GM18909 (cell line): ENCODE data around the gene GPNMB.
A peak's percentile ranks its signal among the peaks of the same experiment; 100 is the strongest.
"Not testable (repeated sequence)": the region's sequence is repeated elsewhere in the genome, so short reads cannot be mapped to it uniquely, and the experiment has no call there.

Experiments
- ATAC-seq: cut with Tn5 transposase; IDR thresholded peaks from one replicate; pipeline ENCODE4 v1.9.1; 2021; ENCODE audit warnings: mild to moderate bottlenecking; ENCODE audit not compliant: unreplicated experiment, poor library complexity

GPNMB gene

DNA sequence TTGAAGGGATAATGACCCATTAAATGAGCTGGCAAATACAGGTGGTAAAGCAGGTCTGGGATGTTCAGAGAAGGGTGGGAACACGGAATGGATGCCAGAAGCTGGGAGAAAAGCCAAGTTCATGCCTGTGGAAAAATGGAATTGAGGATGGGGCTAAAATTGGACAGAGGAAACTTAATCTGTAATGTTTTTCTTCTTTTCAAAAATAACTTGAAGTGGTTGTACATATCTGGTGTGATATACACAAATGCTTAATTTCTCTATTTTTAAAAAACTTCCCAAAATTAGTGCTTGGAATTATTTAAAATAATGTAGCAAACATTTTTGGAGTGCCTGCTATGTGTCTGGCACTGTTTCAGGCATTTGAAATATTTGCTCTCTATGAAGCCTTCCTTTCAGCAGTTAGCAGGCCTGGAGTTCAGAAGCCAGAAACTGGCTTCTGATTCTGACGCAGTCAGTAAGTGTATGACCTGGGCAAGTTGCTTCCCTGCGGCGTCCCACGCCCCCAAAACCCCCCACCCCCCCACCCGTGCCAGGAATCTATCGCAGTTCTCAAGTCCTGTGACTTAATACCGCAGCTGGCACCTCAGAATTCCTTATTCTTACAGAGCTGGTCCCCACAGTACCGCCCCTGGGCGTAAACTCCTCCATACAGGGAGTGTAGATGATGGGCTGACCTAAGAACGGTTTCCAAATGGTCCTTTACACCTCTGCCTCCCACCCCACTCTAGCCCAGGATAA lies 51.7 kb downstream of the GPNMB start:
- no peak for ATAC-seq

DNA sequence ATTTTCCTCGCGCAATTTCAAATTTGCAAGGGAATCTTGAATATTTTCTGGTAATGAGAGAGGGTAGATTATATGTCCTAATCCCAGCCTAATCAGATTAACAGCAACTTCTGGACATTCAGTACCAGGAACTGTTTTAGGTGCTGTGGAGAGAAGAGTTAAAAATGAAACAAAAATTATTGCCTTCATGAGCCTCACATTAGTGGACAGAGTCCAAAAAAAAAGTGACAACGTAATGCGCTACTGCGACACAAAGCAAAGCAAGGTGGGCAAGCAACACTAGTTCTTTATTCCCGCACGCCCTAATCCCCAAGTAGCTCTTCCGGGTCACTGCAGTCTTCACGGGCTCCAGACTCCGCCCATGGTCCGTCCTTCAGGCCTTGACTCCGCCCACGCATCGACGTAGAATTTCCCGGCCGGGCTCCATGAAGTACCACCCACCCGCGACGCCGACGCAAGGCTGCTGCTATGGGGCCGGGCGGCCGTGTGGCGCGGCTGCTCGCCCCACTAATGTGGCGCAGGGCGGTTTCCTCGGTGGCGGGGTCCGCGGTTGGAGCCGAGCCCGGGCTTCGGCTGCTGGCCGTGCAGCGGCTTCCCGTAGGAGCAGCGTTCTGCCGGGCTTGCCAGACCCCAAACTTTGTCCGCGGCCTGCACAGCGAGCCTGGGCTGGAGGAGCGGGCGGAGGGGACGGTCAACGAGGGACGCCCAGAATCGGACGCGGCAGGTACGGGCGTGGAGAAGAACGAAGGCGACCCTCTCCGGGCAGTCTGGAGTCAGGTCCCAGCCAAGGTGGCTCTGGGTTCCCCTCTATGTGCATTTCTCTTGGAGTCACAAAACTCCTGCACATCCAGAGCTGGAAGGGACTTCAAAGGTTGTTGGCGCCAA lies 52.6 kb downstream of the GPNMB start, which contains the start of gene MALSU1:
Gene MALSU1 (plus strand): TSS at position 455 of the 885 bp plus-strand sequence. CDS start 14 bp downstream, at position 469.
- peak; percentile 100 for ATAC-seq

DNA sequence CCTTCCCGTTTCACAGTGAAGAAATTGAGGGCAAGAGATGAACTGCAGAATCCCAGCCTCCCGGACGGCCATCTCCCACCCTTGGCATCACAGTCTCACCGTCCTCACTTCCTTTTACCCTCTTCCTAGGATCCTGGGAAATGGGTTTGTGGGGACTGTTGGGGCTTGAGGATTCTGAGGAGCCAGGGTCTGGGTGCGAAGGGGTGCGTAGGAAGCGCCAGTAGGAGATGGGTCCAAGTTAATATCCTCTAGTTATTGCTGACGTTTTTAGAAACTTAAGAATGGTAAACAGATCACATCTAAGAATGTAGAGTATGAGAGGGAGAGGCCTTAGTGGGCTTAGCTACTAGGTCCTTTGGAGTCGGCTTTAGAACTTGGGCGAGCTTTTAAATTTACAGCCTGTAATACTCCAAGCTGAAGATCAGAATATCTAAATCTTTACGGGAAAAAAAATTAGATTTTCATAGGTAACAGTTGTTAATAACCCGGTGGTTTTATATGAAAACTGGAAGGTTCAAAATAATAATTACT lies 53.3 kb downstream of the GPNMB start:
- peak; percentile 5 for ATAC-seq

DNA sequence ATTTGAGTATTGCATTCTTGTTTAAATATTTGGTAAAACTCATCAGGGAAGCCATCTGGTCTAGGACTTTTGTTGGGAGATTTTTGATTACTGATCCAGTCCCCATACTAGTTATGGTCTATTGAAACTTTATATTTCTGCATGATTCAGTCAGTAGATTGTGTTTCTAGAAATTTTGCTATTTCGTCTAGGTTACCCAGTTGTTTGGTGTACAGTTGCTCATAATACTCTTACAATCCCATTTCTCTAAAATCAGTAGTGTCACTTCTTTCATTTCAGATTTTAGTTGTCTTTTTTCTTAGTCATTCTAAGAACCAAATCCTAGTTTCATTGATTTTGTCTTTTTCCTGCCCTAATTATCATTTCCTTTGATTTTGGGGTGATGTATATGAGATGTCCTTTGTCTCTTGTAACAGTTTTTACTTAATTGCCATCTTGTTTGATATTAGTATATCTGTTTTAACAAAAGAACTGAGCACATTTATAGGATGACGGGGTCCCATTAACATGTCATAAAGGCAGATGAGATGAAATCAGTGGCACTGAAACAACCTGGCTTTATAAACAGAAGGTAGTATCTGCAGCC lies 60.5 kb downstream of the GPNMB start:
- ATAC-seq: no peak

DNA sequence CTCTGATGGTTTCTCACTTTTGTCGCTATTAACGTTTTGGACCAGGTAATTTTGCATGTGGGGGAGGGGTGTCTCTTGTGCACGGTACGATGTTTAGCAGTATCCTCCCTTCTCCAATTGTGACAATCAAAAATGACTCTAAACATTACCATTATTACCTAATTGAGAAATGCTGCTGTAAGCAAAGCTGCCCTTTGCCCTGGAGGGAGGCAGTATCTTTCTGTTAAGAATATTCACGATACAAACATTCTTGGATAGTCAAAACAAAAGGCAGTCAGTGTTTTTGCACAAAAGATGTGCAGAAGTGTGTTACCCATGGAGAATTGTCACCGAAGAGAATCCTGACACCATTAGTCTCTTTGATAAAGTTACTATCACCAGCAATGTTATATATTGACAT lies 62.2 kb downstream of the GPNMB start:
- ATAC-seq: no peak

DNA sequence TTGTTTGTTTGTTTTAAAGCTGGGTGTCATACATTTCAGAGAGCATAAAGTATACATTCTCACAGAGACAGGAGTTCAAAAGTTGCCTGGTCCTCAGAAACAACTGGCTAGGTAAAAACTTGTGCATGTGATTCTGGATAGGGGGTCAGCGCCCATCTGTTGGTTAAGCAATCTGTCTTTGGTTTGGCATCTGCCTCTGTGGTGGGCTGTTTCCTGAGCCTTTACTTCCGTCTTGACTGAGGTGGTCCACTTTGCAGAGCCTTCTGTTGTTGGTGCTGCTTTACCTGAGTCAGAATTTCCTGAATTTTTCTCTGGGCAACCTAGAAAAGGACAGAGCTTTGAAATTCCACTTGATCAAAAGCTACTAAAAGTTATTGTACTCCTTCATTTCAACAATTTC lies 65.6 kb downstream of the GPNMB start:
- not testable (repeated sequence) for ATAC-seq

DNA sequence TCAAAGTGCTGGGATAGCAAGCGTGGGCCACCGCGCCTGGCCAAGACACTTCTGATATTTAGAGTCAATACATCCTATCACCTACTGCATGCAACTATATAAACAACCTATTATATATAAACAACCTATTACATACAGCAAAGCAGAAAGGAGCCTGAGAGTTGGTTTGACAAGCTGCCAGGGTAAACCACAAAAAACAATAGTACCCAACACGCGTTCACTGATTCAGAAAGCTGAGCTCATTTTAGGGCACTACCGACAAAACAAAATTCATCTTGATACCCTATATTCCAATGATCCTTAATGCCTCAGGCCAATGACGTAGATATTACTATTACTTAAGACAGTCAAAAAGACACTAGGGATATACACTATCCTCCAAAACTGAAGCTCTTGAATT lies 68.8 kb downstream of the GPNMB start:
- no peak for ATAC-seq
